ENCODE data around the gene NCKAP5.
A peak's percentile ranks its signal among the peaks of the same experiment; 100 is the strongest.

The NCKAP5 gene

DNA sequence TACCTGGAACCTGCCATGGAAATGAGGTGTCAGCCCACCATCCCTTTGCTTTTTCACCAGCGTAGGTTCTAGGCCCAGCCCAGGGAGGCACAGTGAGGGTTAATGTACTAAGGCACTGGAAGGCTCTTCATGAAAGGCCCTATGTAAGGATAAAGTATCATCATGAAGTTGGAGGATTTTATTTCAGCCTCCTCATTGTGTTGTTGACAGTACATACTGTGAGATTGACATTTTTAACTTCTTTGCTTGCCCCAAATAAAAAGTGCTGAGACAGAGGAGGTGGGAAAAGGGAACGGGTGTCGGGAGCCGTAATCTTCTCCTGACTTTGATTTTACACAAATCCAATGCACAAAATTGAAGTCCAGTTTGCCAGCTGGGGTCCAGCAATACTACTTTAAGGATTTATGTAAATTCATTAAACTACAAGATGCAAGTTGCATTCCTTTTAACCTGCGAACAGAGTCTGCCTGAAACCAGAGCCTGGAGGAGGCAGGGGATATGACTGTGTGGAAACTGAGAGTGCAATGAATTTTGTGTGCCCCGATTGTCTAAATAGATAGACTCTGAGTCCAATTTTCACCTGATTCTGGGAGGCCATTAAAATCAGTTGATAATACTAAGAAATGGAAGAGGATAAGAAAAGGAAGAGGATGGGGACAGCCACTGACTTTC, 5.4 kb upstream of the NCKAP5 start:
- no peak for DNase-seq

DNA sequence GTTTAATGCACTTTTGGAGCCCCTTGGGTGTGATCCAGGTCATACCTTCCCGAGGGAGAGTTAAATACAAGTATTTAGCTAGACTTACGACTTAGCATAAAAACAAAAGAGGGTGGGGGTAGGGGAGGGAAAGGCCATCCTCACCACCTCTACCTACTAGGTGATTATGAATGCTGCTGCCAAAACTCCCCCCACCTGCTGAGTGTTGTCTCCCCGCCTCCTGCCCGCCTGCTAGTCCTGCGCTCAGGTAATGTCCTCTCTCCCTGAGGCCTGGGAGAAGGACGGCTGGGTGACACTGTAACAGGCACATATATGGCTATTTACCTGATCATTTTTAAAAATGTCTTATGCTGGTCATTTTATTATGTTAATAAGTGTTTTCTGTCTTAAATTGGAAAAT, 3.0 kb upstream of the NCKAP5 start:
- peak; percentile 9 for DNase-seq

DNA sequence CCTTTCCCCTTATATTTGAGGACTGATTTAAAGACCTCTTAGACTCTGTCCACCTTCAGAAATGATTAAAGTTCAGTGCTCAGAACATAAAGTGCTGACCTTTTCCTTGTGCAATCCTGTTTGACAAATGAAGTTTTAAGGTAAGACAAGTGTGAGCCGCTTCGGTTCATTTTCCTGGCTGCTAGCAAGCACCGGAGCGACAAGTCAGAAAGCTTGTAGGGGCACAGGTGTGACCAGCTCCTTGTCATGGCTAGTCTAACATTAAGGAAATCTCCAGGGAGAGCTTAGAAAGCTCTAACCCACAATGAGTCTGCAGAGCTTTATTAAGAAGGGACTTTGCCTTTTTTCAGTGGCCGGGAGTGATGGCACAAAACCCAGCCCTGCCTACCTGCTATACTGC, 2.3 kb upstream of the NCKAP5 start:
- no peak for DNase-seq

DNA sequence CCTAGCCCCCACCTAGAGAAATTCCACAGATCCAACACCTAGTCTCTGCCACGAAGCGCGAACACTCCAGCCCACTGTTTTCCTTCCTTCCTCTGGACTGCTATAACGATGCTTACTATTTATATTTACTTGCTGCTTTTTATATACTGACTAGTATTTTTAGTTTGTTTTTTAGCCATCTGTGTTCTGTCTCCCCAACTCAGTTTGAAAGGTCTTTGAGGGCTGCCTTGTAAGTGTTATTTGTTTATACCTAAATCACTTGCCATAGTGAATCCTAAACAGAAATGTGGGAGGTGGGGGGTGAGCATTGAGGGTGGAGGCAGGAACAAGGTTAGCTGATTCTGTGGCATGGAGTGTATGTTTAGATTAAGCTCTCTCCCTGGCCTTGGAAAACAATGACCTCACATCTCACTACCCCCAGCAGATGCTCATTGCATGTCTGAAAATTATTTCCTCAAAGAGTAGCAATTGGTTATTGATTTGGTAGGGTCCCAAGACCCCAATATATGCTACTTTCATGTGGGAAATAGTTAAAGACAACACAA, 1.1 kb upstream of the NCKAP5 start:
- no peak for DNase-seq

DNA sequence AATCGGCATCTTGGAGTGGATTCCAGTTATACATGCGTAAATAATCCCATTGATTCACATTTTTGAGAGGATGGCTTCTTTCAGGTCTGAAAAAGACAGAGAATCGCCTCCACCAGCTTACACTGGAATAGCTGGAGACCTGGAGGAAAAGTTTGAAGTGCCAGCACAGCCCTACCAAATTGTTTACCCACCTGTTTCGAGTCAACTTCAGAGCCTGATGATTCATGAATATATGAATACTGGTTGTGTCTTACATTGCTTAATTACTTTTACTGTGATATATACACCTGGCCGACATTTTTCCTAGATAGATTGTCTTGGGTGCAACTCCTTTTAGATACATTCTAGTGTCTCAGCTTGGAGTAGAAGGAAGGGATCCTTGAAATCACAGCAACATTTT, 335 bp upstream of the NCKAP5 start:
- DNase-seq = no peak

DNA sequence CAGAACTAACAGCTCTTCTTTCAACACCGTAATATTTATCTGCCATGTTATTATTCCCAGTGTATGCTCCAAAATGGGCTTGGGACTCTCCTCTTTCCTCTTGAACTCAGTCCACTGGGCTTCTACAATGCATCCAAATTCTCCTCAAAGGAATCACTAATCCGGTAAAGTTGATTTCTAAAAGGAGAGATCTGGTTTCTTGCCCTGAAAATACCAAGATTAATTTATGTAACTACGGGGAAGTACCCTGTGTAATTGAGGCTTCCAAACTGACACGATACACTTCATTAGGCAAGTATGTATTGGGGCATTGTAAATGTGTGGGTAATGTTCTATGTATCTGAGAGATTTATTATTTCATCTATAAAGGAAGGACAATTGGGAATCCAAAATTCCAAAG, 5.7 kb downstream of the NCKAP5 start:
- DNase-seq = no peak

DNA sequence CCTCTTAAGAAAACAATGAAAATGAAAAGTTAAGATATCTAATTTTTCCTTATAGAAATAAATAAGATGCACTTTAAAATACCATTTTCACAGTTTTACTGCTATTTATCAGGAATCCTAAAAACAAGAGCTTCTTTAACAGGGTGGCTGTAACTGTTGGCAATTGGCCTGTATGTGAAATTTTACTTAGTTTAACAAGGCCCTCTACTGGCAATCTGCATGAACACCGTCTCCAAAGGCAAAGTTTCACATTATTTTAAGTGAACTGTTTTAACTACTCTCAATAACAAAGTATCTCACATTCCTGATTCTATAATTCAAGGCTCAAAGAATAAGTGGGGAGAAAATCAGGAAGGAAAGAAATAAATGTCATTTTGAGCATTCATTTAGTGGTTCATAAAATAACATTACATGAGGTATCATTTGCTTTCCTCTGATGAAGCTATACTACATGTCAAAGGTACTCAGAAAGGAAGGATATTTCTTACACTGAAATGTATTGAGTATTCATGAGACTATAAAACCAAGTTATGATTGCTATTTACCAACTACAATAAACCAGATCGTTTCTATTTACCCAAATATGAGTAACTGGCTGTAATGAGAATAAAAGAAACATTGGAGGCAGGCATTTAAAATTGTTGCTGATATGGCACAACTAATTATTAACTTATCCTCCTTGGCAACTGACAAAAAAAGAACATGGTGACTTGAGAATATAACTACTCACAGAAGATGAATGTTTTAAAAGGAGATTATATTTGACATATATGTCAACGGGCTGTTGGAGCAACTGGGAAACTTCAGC, 7.0 kb downstream of the NCKAP5 start:
- peak; percentile 40 for DNase-seq

DNA sequence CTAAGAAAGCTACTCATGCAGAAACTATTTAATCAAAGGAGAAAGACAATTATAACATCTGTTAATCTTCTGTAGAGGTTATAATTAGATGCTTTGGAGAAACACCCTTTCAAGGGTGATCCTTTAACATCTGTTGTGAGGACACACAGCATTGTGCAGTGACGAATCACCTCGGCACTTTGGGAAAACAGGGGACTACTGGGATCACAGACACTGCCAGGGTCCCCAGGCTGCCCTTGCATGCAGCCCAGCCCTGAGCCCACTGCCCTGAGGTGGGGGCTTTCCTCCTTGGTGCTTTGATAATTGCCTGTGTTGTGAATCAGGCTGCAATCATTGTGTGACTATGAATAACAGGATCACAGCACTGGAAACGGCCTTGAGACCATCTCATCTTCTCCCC, 10.6 kb downstream of the NCKAP5 start:
- DNase-seq = no peak

DNA sequence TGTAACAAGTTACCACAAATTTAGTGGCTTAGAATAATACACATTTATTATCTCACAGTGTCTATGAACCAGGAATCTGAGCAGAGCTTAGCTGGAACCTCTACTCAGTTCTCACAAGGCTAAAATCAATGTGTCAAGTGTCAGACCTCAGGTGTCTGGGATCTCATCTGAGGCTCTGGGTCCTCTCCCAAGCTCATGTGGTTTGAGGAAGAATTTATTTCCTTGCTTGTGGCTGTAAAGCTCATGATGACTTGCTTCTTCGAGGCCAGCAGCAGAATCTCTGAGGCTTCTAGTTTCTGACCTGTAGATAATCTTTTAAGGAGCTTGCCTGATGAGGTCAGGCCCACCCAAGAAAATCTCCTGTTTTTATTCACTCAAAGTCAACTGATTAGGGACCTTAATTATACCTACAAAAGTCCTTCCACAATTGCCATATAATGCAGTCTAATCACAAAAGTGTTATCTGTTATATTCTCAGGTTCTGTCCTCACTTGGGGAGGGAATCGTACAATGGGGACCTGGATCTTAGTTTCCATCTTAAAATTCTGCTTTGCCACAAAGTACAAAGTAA, 14.3 kb downstream of the NCKAP5 start:
- DNase-seq = no peak

DNA sequence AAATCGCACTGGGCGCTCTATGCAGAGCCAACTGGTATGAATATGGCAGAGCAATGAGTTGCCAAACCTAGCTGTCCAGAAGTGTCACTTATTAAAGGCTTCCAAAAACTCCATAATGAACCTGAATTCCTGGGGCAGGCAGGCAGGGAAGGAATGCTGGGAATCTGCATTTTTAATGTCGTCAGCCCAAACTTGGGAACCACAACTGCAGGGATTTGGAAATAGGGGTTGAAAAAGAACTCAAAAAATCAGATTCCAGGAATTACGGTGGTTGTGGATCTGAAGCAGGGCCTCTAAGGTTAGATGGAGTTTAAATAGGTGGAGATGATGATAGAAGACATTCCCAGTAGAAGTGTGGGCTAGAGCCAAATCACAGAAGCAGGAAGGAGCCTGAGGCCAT, 15.0 kb downstream of the NCKAP5 start:
- DNase-seq = no peak

DNA sequence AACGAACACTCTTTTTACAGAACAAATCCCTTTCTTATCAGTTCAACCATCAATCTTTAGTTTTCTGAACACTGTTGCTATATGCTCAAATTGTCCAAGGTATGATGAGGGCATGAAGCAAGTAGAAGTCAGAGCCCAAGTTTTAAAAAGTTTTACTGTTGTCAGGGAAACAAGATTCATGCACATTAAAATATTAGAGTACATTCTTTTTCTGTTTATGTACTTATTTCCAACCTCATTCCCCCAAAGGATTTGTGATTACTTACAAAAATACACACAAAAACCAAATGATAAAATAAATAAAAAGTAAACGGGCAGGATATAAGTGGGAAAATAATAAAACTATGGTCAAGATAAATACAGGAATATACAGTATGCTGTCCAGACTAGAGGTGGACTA, 15.4 kb downstream of the NCKAP5 start:
- no peak for DNase-seq

DNA sequence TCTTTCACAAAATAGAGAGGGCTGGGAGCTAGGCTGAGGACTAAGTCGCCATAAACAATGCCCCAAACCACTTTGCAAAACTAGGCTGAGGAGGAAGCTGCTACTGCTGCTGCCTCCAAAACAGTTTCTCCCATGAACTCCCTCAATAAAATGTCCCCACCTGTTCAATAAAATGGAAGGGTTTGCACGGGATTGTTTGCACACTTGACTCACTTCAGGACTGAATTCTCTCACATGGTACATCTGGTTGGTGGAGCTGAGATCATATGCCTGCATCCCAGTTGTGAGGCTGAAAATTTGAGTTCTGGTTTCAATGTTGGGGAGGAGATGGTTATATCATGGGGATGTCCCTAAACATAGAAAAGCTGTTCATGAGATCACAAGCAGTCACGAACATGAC, 26.5 kb downstream of the NCKAP5 start:
- no peak for DNase-seq

DNA sequence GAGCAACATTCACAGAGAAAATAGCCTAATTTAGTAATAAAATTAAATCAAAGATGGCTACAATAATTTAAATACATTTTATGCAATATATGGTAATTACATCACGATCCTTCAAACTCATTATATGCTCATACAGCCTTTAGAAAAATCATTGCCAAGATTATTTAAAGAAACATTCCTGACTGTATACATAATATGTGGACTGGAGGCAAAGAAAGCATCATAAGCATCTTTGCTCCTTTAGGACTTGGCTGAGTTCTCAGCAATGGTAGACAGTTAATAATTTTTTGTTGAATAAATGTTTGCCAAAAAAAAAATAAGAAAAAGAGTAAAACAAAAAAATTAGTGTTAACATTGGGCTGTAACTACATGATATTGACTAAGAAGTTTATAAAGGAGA, 26.9 kb downstream of the NCKAP5 start:
- DNase-seq = no peak

DNA sequence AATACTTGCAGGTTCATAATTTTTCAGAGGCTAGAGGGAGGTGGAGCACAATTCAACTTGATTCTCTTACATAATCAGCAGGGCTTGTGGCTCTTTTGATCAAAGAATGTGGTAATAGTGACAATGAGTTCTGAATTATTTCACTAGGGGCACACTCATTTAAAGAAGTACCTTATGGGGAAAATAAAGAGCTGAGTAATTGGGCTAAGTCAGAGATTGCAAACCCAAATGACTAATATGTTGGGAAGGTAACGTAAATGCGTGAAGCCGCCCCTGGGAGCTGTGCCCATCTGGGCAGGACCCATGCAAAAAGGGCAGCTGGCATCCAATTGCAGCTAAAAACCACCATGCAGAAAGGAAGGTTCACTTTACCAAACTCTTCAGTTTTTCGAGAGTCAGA, 35.3 kb downstream of the NCKAP5 start:
- no peak for DNase-seq

DNA sequence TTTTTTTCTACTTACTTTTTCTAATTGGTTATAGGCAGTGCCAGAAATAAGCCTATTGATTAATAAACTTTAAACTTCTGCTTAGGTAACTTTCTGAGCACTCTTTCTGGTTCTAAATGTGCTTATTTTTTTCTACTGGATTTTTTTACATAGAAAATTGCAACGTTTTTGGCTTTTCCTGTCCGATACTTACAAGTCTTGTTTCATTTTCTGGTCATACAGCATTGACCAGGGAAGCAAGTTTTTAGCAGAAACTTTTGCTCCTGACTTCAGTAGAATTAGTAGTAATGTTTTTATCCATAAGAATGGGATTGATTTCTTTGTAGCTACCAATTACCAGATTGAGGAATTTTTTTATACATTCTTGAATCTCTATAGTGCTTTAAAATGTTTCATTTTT, 36.9 kb downstream of the NCKAP5 start:
- DNase-seq = no peak

DNA sequence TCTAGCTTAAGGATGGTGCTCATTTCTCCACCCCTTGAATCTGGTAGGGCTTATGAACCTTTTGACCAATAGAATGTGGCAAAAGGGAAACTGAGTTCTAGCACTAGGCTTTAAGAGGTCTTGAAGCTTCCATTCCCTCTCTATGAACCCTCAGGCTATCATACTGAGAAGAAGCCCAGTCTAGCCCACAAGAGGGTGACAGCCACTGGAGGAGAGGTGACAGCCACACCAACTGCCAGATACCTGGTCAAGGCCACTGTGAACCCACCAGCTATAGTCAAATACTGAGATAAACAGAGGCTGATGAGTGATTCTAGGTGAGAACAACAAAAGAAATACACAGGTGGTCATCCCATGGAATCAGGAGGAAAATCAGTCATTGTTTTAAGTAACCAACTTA, 37.6 kb downstream of the NCKAP5 start:
- DNase-seq = no peak

DNA sequence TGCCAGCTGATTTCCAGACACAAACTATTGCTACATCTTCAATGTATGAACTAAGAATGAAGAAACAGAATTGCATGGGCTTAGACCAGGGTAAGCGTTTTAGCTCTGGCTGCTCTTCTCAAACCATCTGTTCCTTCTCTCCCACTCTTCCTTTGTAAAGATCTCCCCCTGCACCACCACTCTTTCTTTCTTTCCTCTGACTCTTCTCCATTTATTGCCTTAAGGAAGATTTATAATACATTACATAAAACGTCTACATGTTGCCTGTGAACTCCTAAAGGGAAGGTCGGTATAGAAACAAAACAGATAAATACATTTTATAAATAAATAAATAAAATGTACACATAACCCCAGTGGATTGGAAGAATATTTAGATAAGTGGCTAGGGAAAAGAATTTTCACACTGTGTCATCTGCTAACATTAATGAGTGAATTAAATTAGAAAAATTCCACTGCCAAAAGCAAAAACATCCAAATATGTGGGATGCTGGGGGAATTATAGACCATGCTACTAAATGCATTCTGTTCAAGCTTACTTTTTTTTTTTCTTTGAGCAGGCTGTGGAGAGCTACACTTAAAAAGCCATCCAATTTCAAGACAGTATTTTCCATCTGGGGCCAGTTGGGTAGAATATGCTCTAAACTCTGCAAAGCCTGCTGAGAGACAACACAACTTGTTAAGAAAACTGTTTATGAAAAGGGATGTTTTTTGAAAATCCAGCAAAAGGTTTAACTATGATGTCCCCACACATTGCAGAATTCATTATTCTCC, 41.5 kb downstream of the NCKAP5 start:
- DNase-seq = no peak

DNA sequence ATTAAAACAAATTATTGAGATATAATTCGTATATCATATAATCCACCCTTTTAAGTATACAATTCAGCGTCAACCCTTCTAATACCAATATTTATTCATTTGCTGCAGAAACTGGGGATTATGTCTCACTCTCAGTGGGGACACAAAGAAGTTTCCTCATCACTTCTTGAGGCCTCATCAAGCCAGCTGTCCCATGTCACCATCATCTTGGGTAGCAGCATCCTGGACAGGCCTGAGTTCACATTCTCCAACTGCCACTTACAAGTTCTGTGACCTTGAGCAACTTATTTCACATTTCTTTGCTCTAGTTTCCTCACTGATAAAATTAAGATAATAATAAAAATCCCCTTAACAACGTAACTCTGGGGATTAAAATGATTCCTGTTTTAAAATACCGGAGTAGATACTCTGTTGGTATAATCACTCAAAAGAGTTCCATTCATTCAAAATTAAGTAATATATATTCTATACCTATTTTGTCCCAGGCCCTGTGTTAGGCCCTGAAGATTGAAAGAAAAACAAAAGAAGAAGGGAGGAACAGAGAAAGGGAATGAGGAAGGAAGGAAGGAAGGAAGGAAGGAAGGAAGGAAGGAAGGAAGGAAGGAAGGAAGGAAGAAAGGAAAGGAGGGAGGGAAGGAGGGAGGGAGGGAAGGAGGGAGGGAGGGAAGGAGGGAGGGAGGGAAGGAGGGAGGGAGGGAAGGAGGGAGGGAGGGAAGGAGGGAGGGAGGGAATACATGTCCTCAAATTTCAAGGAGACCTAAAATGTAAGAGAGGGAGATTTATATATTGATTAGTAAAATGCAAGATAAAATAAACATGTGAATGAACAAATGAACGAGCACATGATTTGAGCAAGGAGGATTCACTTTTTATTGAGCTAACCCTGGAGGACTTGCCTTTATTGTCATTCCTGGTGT, 42.4 kb downstream of the NCKAP5 start:
- no peak for DNase-seq

DNA sequence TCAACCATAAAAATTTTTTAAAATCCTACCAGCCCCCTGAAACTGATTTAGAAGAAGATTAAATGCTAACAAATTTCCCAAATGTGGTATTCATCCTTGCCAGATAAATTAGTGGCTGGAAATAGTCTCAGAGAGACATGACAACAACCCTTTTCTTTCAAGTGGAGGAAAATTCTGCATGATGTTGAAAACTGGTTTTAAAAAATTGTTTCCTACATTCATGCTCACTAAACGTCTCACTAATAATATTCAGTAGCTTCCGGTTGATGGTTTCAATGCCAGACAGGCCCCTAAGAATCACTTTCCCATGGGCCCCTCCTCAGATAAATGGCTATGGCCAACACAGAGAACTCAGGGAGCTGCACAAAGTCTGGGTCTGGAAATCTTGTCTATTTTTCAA, 43.2 kb downstream of the NCKAP5 start:
- no peak for DNase-seq

DNA sequence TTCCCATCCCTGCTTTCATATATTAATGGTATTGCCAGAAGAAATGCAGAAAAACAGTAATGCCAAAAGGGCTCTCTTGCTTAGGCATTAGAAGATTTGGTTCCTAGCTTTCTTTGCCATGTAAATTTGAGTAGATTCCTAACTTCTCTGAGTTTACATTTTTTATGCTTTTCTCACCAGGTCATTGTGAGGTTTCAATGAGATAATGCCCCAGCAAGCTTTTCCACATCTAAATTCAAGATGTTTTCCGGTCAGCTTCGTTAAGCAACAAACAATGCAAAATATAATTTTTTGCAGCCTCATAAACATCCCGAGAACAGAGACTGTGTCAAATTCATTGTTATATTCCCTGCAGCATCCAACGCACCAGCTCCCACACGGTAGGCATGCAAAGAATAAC, 44.9 kb downstream of the NCKAP5 start:
- no peak for DNase-seq

DNA sequence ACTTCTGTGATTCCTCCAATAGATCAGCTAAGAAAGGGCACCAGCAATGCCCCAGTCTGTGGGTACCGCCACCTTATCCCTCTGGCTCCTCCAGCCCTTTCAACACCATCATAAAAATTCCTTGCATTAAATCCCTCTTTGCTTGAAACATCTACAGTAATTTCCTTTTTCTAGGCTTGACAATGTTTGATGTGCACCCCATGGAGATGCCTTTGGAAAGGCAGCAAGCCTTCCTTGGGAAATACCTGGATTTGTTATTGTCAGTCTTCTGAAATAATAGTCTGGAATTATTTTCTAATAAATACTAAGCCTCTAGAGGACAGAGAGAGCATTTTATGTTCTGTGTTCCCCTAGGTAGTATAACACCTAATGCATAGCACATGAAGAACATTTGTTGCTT, 46.1 kb downstream of the NCKAP5 start:
- DNase-seq = no peak

DNA sequence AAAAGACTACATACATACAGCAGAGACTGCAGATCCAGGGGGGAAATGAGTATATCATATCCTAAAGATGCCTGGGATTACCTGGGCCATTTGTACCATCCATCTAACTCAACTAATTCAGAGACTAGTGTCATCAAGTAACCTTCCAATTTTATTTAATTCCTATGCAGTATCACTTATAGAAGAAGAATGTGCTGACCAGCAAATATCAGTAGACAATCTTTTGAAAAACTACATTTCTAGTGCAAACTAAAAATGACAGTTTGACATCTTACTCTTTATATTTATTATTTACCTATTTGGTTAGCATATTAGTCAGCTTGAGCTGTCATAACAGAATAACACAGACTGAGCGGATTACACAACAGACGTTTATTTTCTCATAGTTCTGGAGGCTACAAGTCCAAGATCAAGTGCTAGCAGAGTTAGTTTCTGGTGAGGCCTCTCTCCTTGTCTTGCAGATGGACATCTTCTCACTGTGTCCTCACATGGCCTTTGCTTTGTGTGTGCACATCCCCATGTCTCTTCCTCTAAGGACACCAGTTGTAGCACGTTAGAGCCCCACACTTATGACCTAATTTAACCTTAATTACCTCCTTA, 47.0 kb downstream of the NCKAP5 start:
- no peak for DNase-seq
